ENCODE measurements around the gene ATRN. TPM values are rescaled to one million over a fixed set of nuclear protein-coding genes. Genes with fewer than 3 reads are reported as not detected.

Gene ATRN
- total RNA-seq, 1 experiment from 2014 or later: 26.1 TPM

DNA sequence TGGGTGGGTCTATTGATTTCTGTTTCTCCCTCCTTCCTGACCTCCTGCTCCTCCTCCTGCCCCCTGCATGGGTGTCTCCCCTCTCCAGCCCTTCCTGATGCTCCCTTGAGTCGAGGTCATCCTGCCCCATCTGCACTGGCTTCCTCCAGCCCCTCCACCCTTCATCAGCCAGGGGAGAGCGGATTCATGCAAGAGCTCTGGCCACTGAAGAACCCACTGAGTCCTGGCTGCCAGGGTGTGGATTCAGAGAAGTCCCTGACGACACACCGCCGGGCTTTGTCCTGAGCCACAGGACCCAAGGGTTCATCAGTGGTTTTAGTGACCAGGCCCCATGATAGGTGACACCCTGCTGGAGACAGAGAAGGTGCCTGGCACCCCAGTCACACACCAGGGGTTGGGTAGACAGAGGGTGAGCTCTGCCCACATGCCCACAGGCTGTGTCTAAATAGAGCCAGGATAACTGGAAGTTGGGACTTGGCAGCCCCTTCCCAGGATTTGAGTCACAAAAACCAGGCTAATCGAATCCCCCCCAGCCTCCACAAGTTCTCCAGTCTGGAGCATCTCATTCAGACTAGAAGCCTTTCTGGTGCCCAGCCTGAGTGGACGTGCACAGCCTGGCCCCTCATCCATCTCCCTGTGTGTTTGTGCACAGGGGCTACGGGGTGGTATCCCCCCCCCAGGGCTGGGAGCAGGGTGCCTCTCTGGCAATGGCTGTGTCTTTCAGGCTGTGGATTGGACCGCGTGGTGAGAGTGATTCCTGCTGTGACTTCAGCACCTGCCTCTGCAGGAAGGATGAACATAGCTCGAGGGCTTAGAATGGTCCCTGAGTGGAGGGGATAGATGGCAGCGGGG, 191.2 kb downstream of the ATRN start:
- Histone ChIP-seq H3K4me2 (ENCODE audit: low read length) (no peak overlapping the region), H3K4me3 (ENCODE audit: low read length) (no peak overlapping the region), H2AFZ (ENCODE audit: low read length) (no peak overlapping the region), H3K27ac (ENCODE audit: low read length) (no peak overlapping the region), H3K79me2 (ENCODE audit: low read length) (no peaks in the 10 kb centered on the region), H3F3A (ENCODE audit: low read length, unreplicated experiment) (no peaks in the 10 kb centered on the region), H3K4me1 (ENCODE audit: insufficient read depth, low read length) (peaks cover 3% of the 10 kb centered on the region; the same call in 1 of the 2 replicates), H3K9ac (ENCODE audit: low read length) (no peak overlapping the region), H3K36me3 (ENCODE audit: low read depth, low read length) (no peaks in the 10 kb centered on the region), H3K27me3 (ENCODE audit: low read length) (peaks cover 18% of the 10 kb centered on the region), H3K9me2 (replicated peaks; ENCODE audit: low read length) (no peaks in the 10 kb centered on the region), H3K9me3 (ENCODE audit: low read length) (no peaks in the 10 kb centered on the region), H4K20me1 (ENCODE audit: low read length) (no peaks in the 10 kb centered on the region)
- POLR2A ChIA-PET (ENCODE audit: unreplicated experiment): no interaction called here
- DNase-seq (no peak), ATAC-seq (no peak)
- no TSS peak for BruUV-seq (replicated peaks)
- intact Hi-C loops (cut with micrococcal nuclease): no loop called here
- no peak for TF ChIP-seq EZH2 (IDR thresholded peaks at IDR 0.05; ENCODE audit: low read length, unreplicated experiment)
- no peak for TF ChIP-seq EZH2phosphoT487 (IDR thresholded peaks at IDR 0.05; ENCODE audit: borderline replicate concordance, low read length)
- no peak for TF ChIP-seq CTCF (conservative IDR thresholded peaks at IDR 0.05; ENCODE audit: low read depth, low read length)
- CTCF ChIA-PET: no interaction called here

- Histone ChIP-seq H3K27ac (ENCODE audit: low read length) (no peak within 1 kb of the TSS), H3K4me1 (ENCODE audit: insufficient read depth, low read length) (no peaks in the 10 kb centered on the region), H3K36me3 (ENCODE audit: low read depth, low read length) (no peaks in the 10 kb centered on the region), H3K9me2 (replicated peaks; ENCODE audit: low read length) (no peaks in the 10 kb centered on the region), H3K27me3 (ENCODE audit: low read length) (peaks cover 18% of the 10 kb centered on the region), H3K4me3 (ENCODE audit: low read length) (no peak within 1 kb of the TSS), H4K20me1 (ENCODE audit: low read length) (no peaks in the 10 kb centered on the region), H3K4me2 (ENCODE audit: low read length) (no peak within 1 kb of the TSS), H3K79me2 (ENCODE audit: low read length) (no peaks in the 10 kb centered on the region), H3K9ac (ENCODE audit: low read length) (no peak within 1 kb of the TSS), H2AFZ (ENCODE audit: low read length) (no peak within 1 kb of the TSS), H3K9me3 (ENCODE audit: low read length) (no peaks in the 10 kb centered on the region), H3F3A (ENCODE audit: low read length, unreplicated experiment) (no peaks in the 10 kb centered on the region)
- TF ChIP-seq EZH2phosphoT487 (IDR thresholded peaks at IDR 0.05; ENCODE audit: borderline replicate concordance, low read length): no peak
- TF ChIP-seq CTCF (conservative IDR thresholded peaks at IDR 0.05; ENCODE audit: low read depth, low read length): no peak
- no peak for TF ChIP-seq EZH2 (IDR thresholded peaks at IDR 0.05; ENCODE audit: low read length, unreplicated experiment)
- ChIA-PET CTCF (no interaction called here), POLR2A (ENCODE audit: unreplicated experiment) (no interaction called here)
- BruUV-seq (replicated peaks): no TSS peak
- intact Hi-C loops (cut with micrococcal nuclease): no loop called here
- ATAC-seq: no peak
- DNase-seq: no peak
Measured at GRCh38 chr20:3663031-3663701, 192.3 kb downstream of the ATRN start, which contains the start of gene GFRA4. TSS of gene GFRA4 (minus strand) at chr20:3663399. CDS start at chr20:3663399, 0 bp downstream.

- H3K4me2 ChIP-seq (ENCODE audit: low read length): no peak overlapping the region
- no peaks in the 10 kb centered on the region for H3K9me2 ChIP-seq (replicated peaks; ENCODE audit: low read length)
- H3K36me3 ChIP-seq (ENCODE audit: low read depth, low read length): no peaks in the 10 kb centered on the region
- CTCF ChIA-PET: no interaction called here
- H3K9me3 ChIP-seq (ENCODE audit: low read length): no peaks in the 10 kb centered on the region
- POLR2A ChIA-PET (ENCODE audit: unreplicated experiment): no interaction called here
- no peak overlapping the region for H3K4me3 ChIP-seq (ENCODE audit: low read length)
- H3K27ac ChIP-seq (ENCODE audit: low read length): no peak overlapping the region
- DNase-seq (no peak), ATAC-seq (no peak)
- BruUV-seq (replicated peaks): no TSS peak
- H3K79me2 ChIP-seq (ENCODE audit: low read length): no peaks in the 10 kb centered on the region
- H3K27me3 ChIP-seq (ENCODE audit: low read length): peaks cover 18% of the 10 kb centered on the region
- TF ChIP-seq CTCF (conservative IDR thresholded peaks at IDR 0.05; ENCODE audit: low read depth, low read length) (no peak), EZH2 (IDR thresholded peaks at IDR 0.05; ENCODE audit: low read length, unreplicated experiment) (no peak), EZH2phosphoT487 (IDR thresholded peaks at IDR 0.05; ENCODE audit: borderline replicate concordance, low read length) (no peak)
- H3K9ac ChIP-seq (ENCODE audit: low read length): no peak overlapping the region
- no peaks in the 10 kb centered on the region for H3F3A ChIP-seq (ENCODE audit: low read length, unreplicated experiment)
- H4K20me1 ChIP-seq (ENCODE audit: low read length): no peaks in the 10 kb centered on the region
- H3K4me1 ChIP-seq (ENCODE audit: insufficient read depth, low read length): no peaks in the 10 kb centered on the region
- H2AFZ ChIP-seq (ENCODE audit: low read length): no peak overlapping the region
- intact Hi-C loops (cut with micrococcal nuclease): no loop called here
Measured at GRCh38 chr20:3663858-3664257, 193.0 kb downstream of the ATRN start.

Data from PC-3 (cell line).